Measurements from ENCODE around the gene ERICH2. TPM values are rescaled to one million over a fixed set of nuclear protein-coding genes. Genes with fewer than 3 reads are reported as not detected.

Gene ERICH2
- total RNA-seq, 1 experiment from 2014 or later: 2.4 TPM

- H2AFZ ChIP-seq (ENCODE audit: low read depth, low read length, poor library complexity, severe bottlenecking): no peak overlapping the region
- TF ChIP-seq POLR2AphosphoS5 (IDR thresholded peaks at IDR 0.05; ENCODE audit: low read depth, low read length): no peak
- no peak for TF ChIP-seq ZBTB33 (IDR thresholded peaks at IDR 0.05; ENCODE audit: extremely low read depth, insufficient replicate concordance, low read length)
- TF ChIP-seq RAD21 (IDR thresholded peaks at IDR 0.05; ENCODE audit: low read depth): no peak
- TF ChIP-seq SP1 (IDR thresholded peaks at IDR 0.05; ENCODE audit: low read depth): no peak
- no peak for TF ChIP-seq YY1 (IDR thresholded peaks at IDR 0.05; ENCODE audit: extremely low read depth, insufficient replicate concordance, low read depth, low read length)
- TF ChIP-seq ATF3 (IDR thresholded peaks at IDR 0.05): no peak
- no peak for TF ChIP-seq CEBPB (IDR thresholded peaks at IDR 0.05; ENCODE audit: low read depth)
- TF ChIP-seq ZNF274 (IDR thresholded peaks at IDR 0.05; ENCODE audit: low read depth, low read length): no peak
- no TSS peak for BruUV-seq (replicated peaks)
- no peaks in the 10 kb centered on the region for H3K27me3 ChIP-seq (ENCODE audit: insufficient read depth, low read length)
- POLR2A ChIA-PET: no interaction called here
- H3K4me1 ChIP-seq (ENCODE audit: control insufficient read depth in 1 of 2, insufficient read depth in 2 of 2, low read length in 2 of 2): peaks cover 0 to 7% of the 10 kb centered on the region in 2 experiments; a peak in 1 of 4 replicates
- H3K4me3 ChIP-seq (replicated peaks in 1 of 2; ENCODE audit: low read depth in 1 of 2, low read length in 2 of 2): no peak overlapping the region
- H3K79me2 ChIP-seq (ENCODE audit: insufficient read depth, low read length): no peaks in the 10 kb centered on the region
- no peak overlapping the region for H3K4me2 ChIP-seq (ENCODE audit: low read length)
- H3K27ac ChIP-seq (ENCODE audit: low read depth, low read length): no peak overlapping the region
- no peaks in the 10 kb centered on the region for H3K9me3 ChIP-seq (ENCODE audit: control insufficient read depth in 1 of 2, insufficient read depth in 1 of 2, low read depth in 1 of 2, low read length in 2 of 2)
- intact Hi-C loops (cut with micrococcal nuclease): no loop called here
- DNase-seq (ENCODE audit: low read depth, low spot score) (no peak), ATAC-seq (no peak)
- H3K9me2 ChIP-seq (ENCODE audit: insufficient read depth): no peaks in the 10 kb centered on the region
- RAD21 ChIA-PET (ENCODE audit: low non-redundant PET in 1 of 2, low total read pairs in 2 of 2, uncharacterized antibody in 2 of 2, unreplicated experiment in 2 of 2): no interaction called here
- H3K9ac ChIP-seq (ENCODE audit: low read length): no peak overlapping the region
- no peaks in the 10 kb centered on the region for H3K36me3 ChIP-seq (ENCODE audit: control insufficient read depth in 1 of 2, insufficient read depth in 2 of 2, low read length in 2 of 2)
- no peaks in the 10 kb centered on the region for H4K20me1 ChIP-seq (ENCODE audit: insufficient read depth)
- CTCF ChIA-PET: no interaction called here
Observed at GRCh38 chr2:170822290-170823087, 52.3 kb downstream of the ERICH2 start.
